ENCODE measurements around the gene FOXP1. TPM values are rescaled to one million over a fixed set of nuclear protein-coding genes. Genes with fewer than 3 reads are reported as not detected.

Gene FOXP1
- total and polyA plus RNA-seq, 2 of the 8 experiments (the other 6 are each of a cell fraction or from before 2014, with no cell fraction given): 13.9 to 25.4 TPM

- TF ChIP-seq CTCF (IDR thresholded peaks at IDR 0.05; ENCODE audit: control extremely low read depth in 1 of 3, insufficient read depth in 1 of 3, low read depth in 1 of 3, low read length in 3 of 3) (no peak), CTBP2 (IDR thresholded peaks at IDR 0.05; ENCODE audit: borderline replicate concordance, insufficient read depth, insufficient read length, low read length) (no peak), BCL11A (IDR thresholded peaks at IDR 0.05; ENCODE audit: low read depth in 2 of 2, low read length in 2 of 2) (no peak), NRF1 (IDR thresholded peaks at IDR 0.05; ENCODE audit: low read depth, low read length) (no peak), PHF8 (conservative IDR thresholded peaks at IDR 0.05; ENCODE audit: low read depth, low read length) (no peak), CHD2 (IDR thresholded peaks at IDR 0.05; ENCODE audit: low read length) (no peak), SRF (IDR thresholded peaks at IDR 0.05; ENCODE audit: low read depth, low read length) (no peak)
Observed at GRCh38 chr3:71372241-71372768, 211.2 kb downstream of the FOXP1 start (continued).

Measured in H1 (cell line).